HepG2 (cell line): Measurements from ENCODE around the gene MEGF11. TPM values are rescaled to one million over a fixed set of nuclear protein-coding genes. Genes with fewer than 3 reads are reported as not detected.

Source experiments
- ATAC-seq: fragments of 200-7000 bp; cut with Tn5 transposase; 3 replicates; pipeline ENCODE4 v1.9.1; 2020; ENCODE audit warnings: mild to moderate bottlenecking, moderate library complexity
- BruUV-seq: library from RNA; stranded (reverse); fragments of 400-500 nt; replicated peaks from 2 replicates; lab custom pipeline; 2021; lab: Mats Ljungman, UMichigan
- CTCF ChIA-PET: fragments of 300-600 bp; formaldehyde crosslinking; extraction: SDS; loops from one replicate; lab custom pipeline; 2021; ENCODE audit warnings: low total read pairs, inconsistent platforms, low intra/inter-chr PET ratio; lab: Yijun Ruan, JAX
- POLR2A ChIA-PET: fragments of 350-600 bp; sonication (Branson Sonifier 250); formaldehyde crosslinking; loops from one replicate; lab custom pipeline; 2020; ENCODE audit warnings: antibody characterized with exemption, inconsistent platforms; lab: Yijun Ruan, JAX
- DNase-seq: peaks from one replicate; pipeline ENCODE4 v3.0.0-alpha.2; 2015; ENCODE audit warnings: low spot score
- FAIRE-seq: peaks from 3 replicates; lab custom pipeline; 2011; peaks lifted over from hg19 to GRCh38; lab: Jason Lieb, UNC
- H2AFZ ChIP-seq: one replicate; pipeline ENCODE4 v1.6.1; 2011; ENCODE audit warnings: low read length, inconsistent platforms
- H3K27ac ChIP-seq: fragments of 300-600 bp; 3 replicates; pipeline ENCODE4 v1.8.0; 2011; ENCODE audit warnings: mixed run types, mild to moderate bottlenecking, mixed read lengths, low read length, inconsistent platforms; ENCODE audit not compliant: insufficient read depth; ENCODE audit errors: extremely low read length
- H3K27me3 ChIP-seq, 2 experiments: fragments of 200-600 bp in 1 of 2; 2 replicates in 1 of 2; 3 replicates in 1 of 2; pipeline versions ENCODE4 v1.6.0 to v1.8.0; 2011; ENCODE audit warnings: low read length in 2 of 2, mild to moderate bottlenecking in 2 of 2, moderate library complexity in 2 of 2, inconsistent platforms in 1 of 2; ENCODE audit not compliant: insufficient read depth in 2 of 2, control insufficient read depth in 1 of 2
- H3K36me3 ChIP-seq, 2 experiments: fragments of 200-600 bp in 1 of 2; replicated peaks in 1 of 2; 2 replicates in 1 of 2; 3 replicates in 1 of 2; pipeline versions ENCODE4 v1.5.1 to v1.8.0; 2011; ENCODE audit warnings: low read length in 2 of 2, inconsistent platforms in 1 of 2; ENCODE audit not compliant: insufficient read depth in 2 of 2, control insufficient read depth in 1 of 2
- H3K4me1 ChIP-seq: 2 replicates; pipeline ENCODE4 v1.5.1; 2012; ENCODE audit warnings: low read length, inconsistent platforms; ENCODE audit not compliant: insufficient read depth
- H3K4me2 ChIP-seq: 2 replicates; pipeline ENCODE4 v1.6.0; 2011; ENCODE audit warnings: low read depth, low read length, inconsistent platforms
- H3K4me3 ChIP-seq, 3 experiments: fragments of 200-600 bp in 1 of 3; sonication (generic), shearing (Covaris generic) in 1 of 3; replicated peaks in 1 of 3; 2 replicates each; pipeline ENCODE4 v1.5.1; 2011 to 2016; ENCODE audit warnings: low read length in 3 of 3, inconsistent platforms in 2 of 3, low read depth in 2 of 3, mild to moderate bottlenecking in 2 of 3, control low read depth in 1 of 3, mixed read lengths in 1 of 3; ENCODE audit not compliant: insufficient read depth in 1 of 3
- H3K79me2 ChIP-seq: one replicate; pipeline ENCODE4 v1.6.1; 2011; ENCODE audit warnings: low read length, inconsistent platforms; ENCODE audit not compliant: insufficient read depth
- H3K9ac ChIP-seq: 2 replicates; pipeline ENCODE4 v1.6.0; 2011; ENCODE audit warnings: mild to moderate bottlenecking, low read depth, low read length, inconsistent platforms; ENCODE audit not compliant: insufficient read depth
- H3K9me3 ChIP-seq: 2 replicates; pipeline ENCODE4 v1.5.1; 2012; ENCODE audit warnings: mild to moderate bottlenecking, low read length
- H4K20me1 ChIP-seq: 2 replicates; pipeline ENCODE4 v1.6.0; 2011; ENCODE audit warnings: inconsistent platforms, mild to moderate bottlenecking, low read length, moderate library complexity; ENCODE audit not compliant: insufficient read depth
- BRD4 ChIP-seq: sonication (generic); formaldehyde crosslinking; IDR thresholded peaks from 2 replicates; pipeline ENCODE4 v1.4.0; 2020; ENCODE audit warnings: missing genetic modification reagents
- KAT7 ChIP-seq: IDR thresholded peaks from 2 replicates; pipeline ENCODE4 v1.6.1; 2018; ENCODE audit warnings: borderline replicate concordance, missing compliant biosample characterization
- NONO ChIP-seq, 2 experiments: fragments of 450-650 bp in 1 of 2; sonication (generic) in 1 of 2; formaldehyde crosslinking in 1 of 2; IDR thresholded peaks in 1 of 2; conservative IDR thresholded peaks in 1 of 2; 2 replicates each; pipeline versions ENCODE4 v1.6.1 to v1.8.0; 2017 to 2022; ENCODE audit warnings: mild to moderate bottlenecking in 1 of 2, missing genetic modification reagents in 1 of 2, moderate library complexity in 1 of 2
- TMF1 ChIP-seq: sonication (generic); formaldehyde crosslinking; IDR thresholded peaks from 2 replicates; pipeline ENCODE4 v1.8.1; 2022; ENCODE audit warnings: low read depth, missing genetic modification reagents
- ZBTB20 ChIP-seq: sonication (generic); formaldehyde crosslinking; IDR thresholded peaks from 2 replicates; pipeline ENCODE4 v1.8.1; 2023; ENCODE audit warnings: missing genetic modification reagents, low read depth, mild to moderate bottlenecking, borderline replicate concordance
- ZNF251 ChIP-seq: sonication (generic); formaldehyde crosslinking; IDR thresholded peaks from 2 replicates; pipeline ENCODE4 v1.9.0; 2021; ENCODE audit warnings: mild to moderate bottlenecking, missing genetic modification reagents
- ZNF468 ChIP-seq: sonication (generic); formaldehyde crosslinking; IDR thresholded peaks from 2 replicates; pipeline ENCODE4 v1.8.0; 2022; ENCODE audit warnings: mild to moderate bottlenecking, moderate library complexity, missing genetic modification reagents
- ZNF713 ChIP-seq: sonication (generic); formaldehyde crosslinking; IDR thresholded peaks from 2 replicates; pipeline ENCODE4 v1.4.0; 2020; ENCODE audit warnings: mild to moderate bottlenecking, missing genetic modification reagents
- ZNF746 ChIP-seq: sonication (generic); formaldehyde crosslinking; IDR thresholded peaks from 2 replicates; pipeline ENCODE4 v1.8.0; 2022; ENCODE audit warnings: mild to moderate bottlenecking, missing genetic modification reagents
- WGBS: methylation state at CpG from one replicate; pipeline ENCODE4 v1.1.6; 2017; ENCODE audit warnings: low lambda C conversion rate; 5-methylcytosine and 5-hydroxymethylcytosine counted together
- in situ Hi-C: cut with HindIII; loops from 2 replicates; pipeline ENCODE4 v1.10.0; 2017; ENCODE audit warnings: low pct_unique_long_range_greater_than_20kb; ENCODE audit not compliant: extremely low pct_ligation_motif_present
- intact Hi-C: fragments of 100-400 bp; cut with micrococcal nuclease; formaldehyde crosslinking; loops from one replicate; pipeline ENCODE4 v1.10.0; 2022; ENCODE audit not compliant: unreplicated experiment
- polyA plus RNA-seq, 8 experiments: library from polyadenylated mRNA; depleted of rRNA in 3 of 8; stranded (reverse) in 7 of 8; unstranded in 1 of 8; fragments of >200 nt; fragmentation: Illumina TruSeq in 4 of 8; extraction: Trizol in 4 of 8; gene quantifications; 2 replicates each; pipeline versions ENCODE4 v1.2.1 to v1.2.3, GENCODE V29; 2011 to 2016; ENCODE audit warnings: low read depth in 4 of 8, missing spikeins in 1 of 8, mixed read lengths in 1 of 8; ENCODE audit not compliant: insufficient read depth in 1 of 8
- total RNA-seq, 5 experiments: library from RNA; depleted of rRNA; stranded (reverse); fragments of >200 nt; fragmentation: Illumina TruSeq; extraction: Trizol; gene quantifications; 2 replicates each; pipeline ENCODE4 v1.2.3, GENCODE V29; 2016; ENCODE audit warnings: low read depth in 1 of 5
- TF ChIP-seq, protein P1 (sequence below): IDR thresholded peaks from 2 replicates; pipeline ENCODE4 v1.6.1; 2012; ENCODE audit warnings: inconsistent platforms
- TF ChIP-seq, protein P2 (sequence below): IDR thresholded peaks from 2 replicates; pipeline ENCODE4 v1.6.1; 2016

MEGF11 gene
- total and polyA plus RNA-seq, 2 of the 13 experiments (the other 11 are each of a cell fraction or from before 2014, with no cell fraction given), result not detected

DNA sequence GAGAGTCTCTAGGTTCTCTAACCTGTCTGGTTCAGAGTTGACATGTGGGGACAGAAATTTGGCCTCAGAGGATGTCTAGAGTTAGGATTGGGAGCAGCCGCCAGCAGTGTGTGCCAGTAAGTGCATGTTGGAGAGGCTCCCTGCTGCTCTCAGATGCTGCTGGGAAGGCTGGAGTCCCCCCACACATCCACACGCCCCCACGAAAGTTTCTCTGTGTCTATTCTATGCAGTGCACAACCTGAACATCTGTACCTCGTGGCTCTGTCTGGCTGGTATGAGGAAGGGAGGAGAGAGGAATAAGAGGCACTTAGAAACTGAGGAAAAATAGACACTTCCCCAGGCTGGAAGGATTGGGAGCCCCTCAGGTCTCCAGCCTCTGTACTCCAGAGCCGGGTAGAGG, 252.5 kb downstream of the MEGF11 start:
- FAIRE-seq (no peak), ATAC-seq (no peak), DNase-seq (no peak)
- no peaks in the 10 kb centered on the region for H4K20me1 ChIP-seq
- H3K36me3 ChIP-seq, result no peaks in the 10 kb centered on the region
- intact Hi-C loops (no loop called here), in situ Hi-C loops (no loop called here)
- H3K4me3 ChIP-seq, result no peak overlapping the region
- H3K79me2 ChIP-seq, result no peaks in the 10 kb centered on the region
- H3K9me3 ChIP-seq, result no peaks in the 10 kb centered on the region
- BruUV-seq, result no TSS peak
- no peak for TF ChIP-seq ZNF746 (CRISPR knock-in tag)
- TF ChIP-seq NONO (IDR thresholded peaks at IDR 0.05), result no peak
- no peak for TF ChIP-seq NONO (CRISPR knock-in tag; conservative IDR thresholded peaks at IDR 0.05)
- TF ChIP-seq ZNF251, result no peak
- no peak for TF ChIP-seq BRD4 (CRISPR knock-in tag)
- no peak for TF ChIP-seq TMF1 (CRISPR knock-in tag)
- no peak for TF ChIP-seq ZNF468 (CRISPR knock-in tag)
- TF ChIP-seq ZNF713, result no peak
- TF ChIP-seq KAT7, result no peak
- TF ChIP-seq, protein P1, sequence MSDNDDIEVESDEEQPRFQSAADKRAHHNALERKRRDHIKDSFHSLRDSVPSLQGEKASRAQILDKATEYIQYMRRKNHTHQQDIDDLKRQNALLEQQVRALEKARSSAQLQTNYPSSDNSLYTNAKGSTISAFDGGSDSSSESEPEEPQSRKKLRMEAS, result no peak
- TF ChIP-seq, protein P2, sequence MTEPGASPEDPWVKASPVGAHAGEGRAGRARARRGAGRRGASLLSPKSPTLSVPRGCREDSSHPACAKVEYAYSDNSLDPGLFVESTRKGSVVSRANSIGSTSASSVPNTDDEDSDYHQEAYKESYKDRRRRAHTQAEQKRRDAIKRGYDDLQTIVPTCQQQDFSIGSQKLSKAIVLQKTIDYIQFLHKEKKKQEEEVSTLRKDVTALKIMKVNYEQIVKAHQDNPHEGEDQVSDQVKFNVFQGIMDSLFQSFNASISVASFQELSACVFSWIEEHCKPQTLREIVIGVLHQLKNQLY (CRISPR knock-in tag), result no peak
- no peak for TF ChIP-seq ZBTB20 (CRISPR knock-in tag)
- ChIA-PET POLR2A (no interaction called here), CTCF (no interaction called here)
- H3K4me1 ChIP-seq, result no peaks in the 10 kb centered on the region
- H3K9ac ChIP-seq, result no peak overlapping the region
- no peak overlapping the region for H3K27ac ChIP-seq
- no peak overlapping the region for H3K4me2 ChIP-seq
- WGBS, result 12% methylated on average over 5 of the region's 5 CpGs
- no peaks in the 10 kb centered on the region; a peak in 2 of 5 replicates for H3K27me3 ChIP-seq
- no peak overlapping the region for H2AFZ ChIP-seq
